HFF-Myc (cell line): ENCODE data around the gene ACBD4.

Experiments used
- DNase-seq: peaks from one replicate; pipeline ENCODE4 v3.0.0-alpha.2; 2011; ENCODE audit warnings: low read depth; ENCODE audit errors: extremely low read depth
- H3K4me3 ChIP-seq: replicated peaks from 2 replicates; pipeline ENCODE4 v1.5.1; 2011; ENCODE audit warnings: low read depth, mild to moderate bottlenecking, control low read depth, low read length
- CTCF ChIP-seq: IDR thresholded peaks from 2 replicates; pipeline ENCODE4 v1.5.1; 2012; ENCODE audit warnings: mild to moderate bottlenecking, low read depth, low read length, control low read depth; ENCODE audit errors: missing control alignments

Gene ACBD4

GRCh38 chr17:45172541-45173286, 37.2 kb downstream of the ACBD4 start:
- peak overlapping the region; percentile 22 for H3K4me3 ChIP-seq
- DNase-seq: no peak
- TF ChIP-seq CTCF: no peak

- DNase-seq: no peak
- no peak overlapping the region for H3K4me3 ChIP-seq
- TF ChIP-seq CTCF: no peak
Measured at GRCh38 chr17:45175759-45176115, 40.2 kb downstream of the ACBD4 start.

- no peak overlapping the region for H3K4me3 ChIP-seq
- no peak for TF ChIP-seq CTCF
- no peak for DNase-seq
Measured at GRCh38 chr17:45177563-45177962, 42.1 kb downstream of the ACBD4 start.

GRCh38 chr17:45184144-45184543, 48.7 kb downstream of the ACBD4 start:
- no peak for TF ChIP-seq CTCF
- H3K4me3 ChIP-seq: no peak overlapping the region
- DNase-seq: no peak

- no peak for DNase-seq
- no peak for TF ChIP-seq CTCF
- no peak overlapping the region for H3K4me3 ChIP-seq
Measured at GRCh38 chr17:45186801-45187354, 51.4 kb downstream of the ACBD4 start.

GRCh38 chr17:45189009-45189408, 53.5 kb downstream of the ACBD4 start:
- TF ChIP-seq CTCF: no peak
- no peak overlapping the region for H3K4me3 ChIP-seq
- DNase-seq: no peak
